Right lobe of liver (tissue), 6 donors: ENCODE results near the gene EXOSC1. TPM values are rescaled to one million over a fixed set of nuclear protein-coding genes. Genes with fewer than 3 reads are reported as not detected.

ENCODE experiments used
- ATAC-seq, 4 donors: fragments of 200-7000 bp; cut with Tn5 transposase; one replicate each; pipeline ENCODE4 v1.9.1; 2020; ENCODE audit warnings: mild to moderate bottlenecking in 4 of 4, moderate library complexity in 4 of 4
- DNase-seq, 3 donors: peaks; one replicate each; pipeline ENCODE4 v3.0.0-alpha.2; 2020
- H3K27ac ChIP-seq, 3 donors: fragments of 200-600 bp; one replicate each; pipeline ENCODE4 v1.8.0; 2022
- H3K27me3 ChIP-seq, 2 donors: fragments of 200-600 bp; one replicate each; pipeline ENCODE4 v1.8.0; 2022
- H3K36me3 ChIP-seq, 4 donors: fragments of 200-600 bp; sonication (generic) in 1 of 4; one replicate each; pipeline versions ENCODE4 v1.5.1 to v1.8.0; 2017 to 2022; ENCODE audit warnings: control low read depth in 1 of 4
- H3K4me1 ChIP-seq, 4 donors: fragments of 200-600 bp; sonication (generic) in 1 of 4; one replicate each; pipeline versions ENCODE4 v1.5.1 to v1.8.0; 2017 to 2022; ENCODE audit warnings: control low read depth in 1 of 4
- H3K4me3 ChIP-seq, 3 donors: fragments of 200-600 bp; one replicate each; pipeline ENCODE4 v1.8.0; 2022
- H3K9me3 ChIP-seq, 4 donors: fragments of 200-600 bp; sonication (generic) in 1 of 4; one replicate each; pipeline versions ENCODE4 v1.5.1 to v1.8.0; 2017 to 2022; ENCODE audit warnings: control low read depth in 1 of 4
- CTCF ChIP-seq, 4 donors: fragments of 200-600 bp in 3 of 4; fragments of 450-650 bp in 1 of 4; IDR thresholded peaks; one replicate each; pipeline versions ENCODE4 v1.5.1 to v1.8.0; 2016 to 2022; ENCODE audit warnings: antibody characterized with exemption in 4 of 4, mild to moderate bottlenecking in 2 of 4
- POLR2A ChIP-seq: fragments of 450-650 bp; IDR thresholded peaks from one replicate; pipeline ENCODE4 v1.6.1; 2017; ENCODE audit warnings: antibody characterized with exemption, mild to moderate bottlenecking
- WGBS: methylation state at CpG from one replicate; pipeline ENCODE4 v1.1.6; 2018; ENCODE audit warnings: low coverage, low lambda C conversion rate; ENCODE audit not compliant: insufficient coverage; ENCODE audit errors: missing lambda C conversion rate; 5-methylcytosine and 5-hydroxymethylcytosine counted together
- intact Hi-C, 2 donors: fragments of 100-400 bp; cut with DNase I; formaldehyde crosslinking; loops; one replicate each; pipeline versions ENCODE4 v1.11.2 to v1.14.1; 2022
- total RNA-seq, 6 experiments: library from RNA; depleted of rRNA in 2 of 6; stranded (reverse); fragments of >200 nt in 2 of 6; fragmentation: NEBNext Ultra II Directional in 3 of 6; extraction: Animal tissue kit (Norgen Biotek cat#: 25700) in 3 of 6; gene quantifications; one replicate each; pipeline versions ENCODE4 v1.1.0 to v1.2.4, GENCODE V29; 2016 to 2023
- donor health status: DM: no; HTN: yes; CAD: no.
- donor health status: DM: no; HTN: no; CAD: no.
- donor health status: DM: no; HTN: no; CAD: no.
- donor health status: DM: no; HTN: yes; CAD: no.
- donor health status: DM: no; HTN: yes; CAD: no.

EXOSC1 gene
- total RNA-seq, 6 experiments from 2014 or later = 9.2 to 19.1 (median 11.8) TPM

- WGBS = 100% methylated on average over 1 of the region's 3 CpGs
- H3K36me3 ChIP-seq = peaks cover 0 to 63% (median 28%) of the 10 kb centered on the region in 4 donors
- DNase-seq = no peak
- H3K27ac ChIP-seq = no peak overlapping the region
- H3K4me3 ChIP-seq = no peak overlapping the region
- H3K27me3 ChIP-seq = no peaks in the 10 kb centered on the region
- intact Hi-C loops = no loop called here
- no peak for ATAC-seq
- TF ChIP-seq POLR2A = no peak
- TF ChIP-seq CTCF (IDR thresholded peaks at IDR 0.05) = no peak
- no peaks in the 10 kb centered on the region for H3K9me3 ChIP-seq
- peaks cover 0 to 8% (median 4%) of the 10 kb centered on the region in 4 donors for H3K4me1 ChIP-seq
Observed at GRCh38 chr10:97456686-97457065, 10.9 kb upstream of the EXOSC1 start.

GRCh38 chr10:97456034-97456685 is 10.4 kb upstream of the EXOSC1 start:
- Histone ChIP-seq H3K27ac (no peak overlapping the region), H3K27me3 (no peaks in the 10 kb centered on the region), H3K4me3 (no peak overlapping the region), H3K9me3 (no peaks in the 10 kb centered on the region), H3K36me3 (peaks cover 0 to 58% (median 25%) of the 10 kb centered on the region in 4 donors), H3K4me1 (peaks cover 0 to 8% (median 4%) of the 10 kb centered on the region in 4 donors)
- 67% methylated on average over 5 of the region's 5 CpGs for WGBS
- ATAC-seq (no peak), DNase-seq (no peak)
- TF ChIP-seq POLR2A (no peak), CTCF (IDR thresholded peaks at IDR 0.05) (no peak)
- intact Hi-C loops = no loop called here

GRCh38 chr10:97454330-97455036 is 8.7 kb upstream of the EXOSC1 start:
- Histone ChIP-seq H3K36me3 (peaks cover 0 to 41% (median 19%) of the 10 kb centered on the region in 4 donors), H3K4me1 (peaks cover 0 to 8% (median 4%) of the 10 kb centered on the region in 4 donors), H3K27ac (no peak overlapping the region), H3K4me3 (no peak overlapping the region), H3K27me3 (no peaks in the 10 kb centered on the region), H3K9me3 (no peaks in the 10 kb centered on the region)
- intact Hi-C loops = no loop called here
- WGBS = 38% methylated on average over 2 of the region's 3 CpGs
- peak in 1 of 3 donors; percentile 70 for DNase-seq
- TF ChIP-seq POLR2A (no peak), CTCF (IDR thresholded peaks at IDR 0.05) (no peak)
- ATAC-seq = peak; percentile 59 to 81 (median 67)

- DNase-seq = no peak
- ATAC-seq = no peak
- intact Hi-C loops = no loop called here
- TF ChIP-seq POLR2A (no peak), CTCF (IDR thresholded peaks at IDR 0.05) (no peak)
- Histone ChIP-seq H3K9me3 (no peaks in the 10 kb centered on the region), H3K4me1 (peaks cover 0 to 28% (median 12%) of the 10 kb centered on the region in 4 donors), H3K4me3 (no peak overlapping the region), H3K36me3 (peaks cover 0 to 25% (median 4%) of the 10 kb centered on the region in 4 donors), H3K27ac (no peak overlapping the region), H3K27me3 (no peaks in the 10 kb centered on the region)
- WGBS = no CpG with 5 or more reads among the region's 6 CpGs
Observed at GRCh38 chr10:97452352-97452751, 6.5 kb upstream of the EXOSC1 start.
